WTC11 (cell line): ENCODE data around the gene VSIR.

Source experiments
- ATF1 ChIP-seq: sonication (generic); formaldehyde crosslinking; IDR thresholded peaks from 2 replicates; pipeline ENCODE4 v1.8.1; 2023; ENCODE audit warnings: mild to moderate bottlenecking, moderate library complexity, missing genetic modification reagents
- CTCF ChIP-seq: fragments of 200-600 bp; IDR thresholded peaks from 2 replicates; pipeline ENCODE4 v1.8.0; 2022; ENCODE audit warnings: antibody characterized with exemption
- E2F5 ChIP-seq: sonication (generic); formaldehyde crosslinking; IDR thresholded peaks from 2 replicates; pipeline ENCODE4 v1.8.1; 2022; ENCODE audit warnings: mild to moderate bottlenecking, moderate library complexity, missing genetic modification reagents
- ESRRA ChIP-seq: sonication (generic); formaldehyde crosslinking; IDR thresholded peaks from 2 replicates; pipeline ENCODE4 v1.8.1; 2022; ENCODE audit warnings: mild to moderate bottlenecking, missing genetic modification reagents, borderline replicate concordance
- ETV6 ChIP-seq: sonication (generic); formaldehyde crosslinking; IDR thresholded peaks from 2 replicates; pipeline ENCODE4 v1.8.1; 2022; ENCODE audit warnings: mild to moderate bottlenecking, missing genetic modification reagents
- IRF1 ChIP-seq: sonication (generic); formaldehyde crosslinking; IDR thresholded peaks from 2 replicates; pipeline ENCODE4 v1.8.0; 2023; ENCODE audit warnings: missing genetic modification reagents
- JUN ChIP-seq: sonication (generic); formaldehyde crosslinking; IDR thresholded peaks from 2 replicates; pipeline ENCODE4 v1.8.0; 2023; ENCODE audit warnings: mild to moderate bottlenecking, missing genetic modification reagents
- NR2C2 ChIP-seq: sonication (generic); formaldehyde crosslinking; IDR thresholded peaks from 2 replicates; pipeline ENCODE4 v1.8.0; 2022; ENCODE audit warnings: mild to moderate bottlenecking, missing genetic modification reagents
- OVOL2 ChIP-seq: fragments of 250-450 bp; sonication (Bioruptor Pico); IDR thresholded peaks from 2 replicates; pipeline ENCODE4 v1.9.0; 2021; ENCODE audit warnings: mild to moderate bottlenecking, borderline replicate concordance
- TEAD1 ChIP-seq: sonication (generic); formaldehyde crosslinking; IDR thresholded peaks from 2 replicates; pipeline ENCODE4 v1.8.0; 2022; ENCODE audit warnings: mild to moderate bottlenecking, missing genetic modification reagents
- USF2 ChIP-seq: sonication (generic); formaldehyde crosslinking; IDR thresholded peaks from 2 replicates; pipeline ENCODE4 v1.8.1; 2023; ENCODE audit warnings: mild to moderate bottlenecking, missing genetic modification reagents, moderate library complexity
- ZBTB43 ChIP-seq: sonication (generic); formaldehyde crosslinking; IDR thresholded peaks from 2 replicates; pipeline ENCODE4 v1.8.1; 2023; ENCODE audit warnings: mild to moderate bottlenecking, missing genetic modification reagents
- ZNF423 ChIP-seq: fragments of 250-450 bp; sonication (Bioruptor Pico); IDR thresholded peaks from 2 replicates; pipeline ENCODE4 v2.1.2; 2022; ENCODE audit warnings: mild to moderate bottlenecking, moderate library complexity
- ZSCAN18 ChIP-seq: fragments of 250-450 bp; sonication (Bioruptor Pico); IDR thresholded peaks from 2 replicates; pipeline ENCODE4 v2.1.2; 2022; ENCODE audit warnings: mild to moderate bottlenecking, moderate library complexity

GRCh38 chr10:71812913-71813590, 39.7 kb upstream of the VSIR start:
- TF ChIP-seq ZBTB43 (CRISPR knock-in tag) (no peak), CTCF (no peak), E2F5 (no peak), IRF1 (no peak), OVOL2 (CRISPR knock-in tag) (no peak), USF2 (CRISPR knock-in tag) (no peak), ATF1 (no peak), ESRRA (CRISPR knock-in tag) (no peak), NR2C2 (no peak), ZNF423 (CRISPR knock-in tag) (no peak), ETV6 (CRISPR knock-in tag) (no peak), ZSCAN18 (CRISPR knock-in tag) (no peak), TEAD1 (CRISPR knock-in tag) (no peak), JUN (no peak)
